Measurements from ENCODE around the gene PRR15. TPM values are rescaled to one million over a fixed set of nuclear protein-coding genes. Genes with fewer than 3 reads are reported as not detected.

The PRR15 gene
- total RNA-seq, 4 donors from 2014 or later, result 0.53 to 1.6 (median 0.95) TPM

GRCh38 chr7:29593459-29593858 lies 29.8 kb downstream of the PRR15 start:
- H3K9me3 ChIP-seq, result no peaks in the 10 kb centered on the region
- H3K4me3 ChIP-seq, result no peak overlapping the region
- no peaks in the 10 kb centered on the region for H3K27me3 ChIP-seq
- no peak overlapping the region for H3K27ac ChIP-seq
- intact Hi-C loops (cut with DNase I), result no loop called here
- TF ChIP-seq POLR2A (IDR thresholded peaks at IDR 0.05), result no peak
- TF ChIP-seq CTCF (IDR thresholded peaks at IDR 0.05), result no peak
- no peaks in the 10 kb centered on the region for H3K4me1 ChIP-seq
- no peak for DNase-seq
- no peaks in the 10 kb centered on the region for H3K36me3 ChIP-seq

- no peaks in the 10 kb centered on the region for H3K4me1 ChIP-seq
- intact Hi-C loops (cut with DNase I), result no loop called here
- TF ChIP-seq POLR2A (IDR thresholded peaks at IDR 0.05) (no peak), CTCF (IDR thresholded peaks at IDR 0.05) (no peak)
- H3K9me3 ChIP-seq, result no peaks in the 10 kb centered on the region
- no peaks in the 10 kb centered on the region for H3K27me3 ChIP-seq
- no peak overlapping the region for H3K27ac ChIP-seq
- no peak for DNase-seq
- H3K36me3 ChIP-seq, result no peaks in the 10 kb centered on the region
- H3K4me3 ChIP-seq, result no peak overlapping the region
- 59 to 72% methylated on average over 3 of the region's 3 CpGs for WGBS, 2 donors
Observed at GRCh38 chr7:29596593-29597178, 33.1 kb downstream of the PRR15 start.

GRCh38 chr7:29597266-29597665 lies 33.6 kb downstream of the PRR15 start:
- no peak for TF ChIP-seq CTCF (IDR thresholded peaks at IDR 0.05)
- no peak for TF ChIP-seq POLR2A (IDR thresholded peaks at IDR 0.05)
- Histone ChIP-seq H3K36me3 (no peaks in the 10 kb centered on the region), H3K27ac (no peak overlapping the region), H3K4me3 (no peak overlapping the region), H3K4me1 (no peaks in the 10 kb centered on the region), H3K27me3 (no peaks in the 10 kb centered on the region), H3K9me3 (no peaks in the 10 kb centered on the region)
- DNase-seq, result no peak
- intact Hi-C loops (cut with DNase I), result no loop called here
- WGBS, 2 donors, result 92 to 95% methylated on average over 2 of the region's 2 CpGs

GRCh38 chr7:29598137-29598536 lies 34.5 kb downstream of the PRR15 start:
- H3K36me3 ChIP-seq, result no peaks in the 10 kb centered on the region
- H3K9me3 ChIP-seq, result no peaks in the 10 kb centered on the region
- no peak overlapping the region for H3K4me3 ChIP-seq
- H3K27ac ChIP-seq, result no peak overlapping the region
- no peaks in the 10 kb centered on the region for H3K4me1 ChIP-seq
- no peaks in the 10 kb centered on the region for H3K27me3 ChIP-seq
- TF ChIP-seq CTCF (IDR thresholded peaks at IDR 0.05) (no peak), POLR2A (IDR thresholded peaks at IDR 0.05) (no peak)
- DNase-seq, result no peak
- intact Hi-C loops (cut with DNase I), result no loop called here
- WGBS, 2 donors, result 76 to 82% methylated on average over 3 of the region's 3 CpGs

- WGBS, 2 donors, result 45 to 54% methylated on average over 8 of the region's 8 CpGs
- no peaks in the 10 kb centered on the region for H3K36me3 ChIP-seq
- H3K27me3 ChIP-seq, result no peaks in the 10 kb centered on the region
- TF ChIP-seq POLR2A (IDR thresholded peaks at IDR 0.05), result no peak
- TF ChIP-seq CTCF (IDR thresholded peaks at IDR 0.05), result no peak
- H3K27ac ChIP-seq, result no peak overlapping the region
- intact Hi-C loops (cut with DNase I), result no loop called here
- DNase-seq, result no peak
- no peaks in the 10 kb centered on the region for H3K9me3 ChIP-seq
- no peak overlapping the region for H3K4me3 ChIP-seq
- H3K4me1 ChIP-seq, result no peaks in the 10 kb centered on the region
Observed at GRCh38 chr7:29598613-29599012, 35.0 kb downstream of the PRR15 start.
